HL-60 (cell line): ENCODE results near the gene EIPR1.

Experiments
- DNase-seq, 2 experiments: peaks; one replicate each; pipeline ENCODE4 v3.0.0-alpha.2; 2010 to 2020; ENCODE audit warnings: low read depth in 1 of 2, low spot score in 1 of 2
- H3K27ac ChIP-seq: fragments of 250-450 bp; sonication (Bioruptor Pico); replicated peaks from 2 replicates; pipeline ENCODE4 v1.5.1; 2020; ENCODE audit warnings: mild to moderate bottlenecking, moderate library complexity
- H3K27me3 ChIP-seq: fragments of 250-450 bp; sonication (Bioruptor Pico); 2 replicates; pipeline ENCODE4 v1.5.1; 2021; ENCODE audit warnings: mild to moderate bottlenecking, moderate library complexity; ENCODE audit not compliant: insufficient read depth, poor library complexity, severe bottlenecking
- H3K4me3 ChIP-seq: replicated peaks from 2 replicates; pipeline ENCODE4 v1.5.1; 2011; ENCODE audit warnings: mild to moderate bottlenecking, control low read depth, low read length; ENCODE audit not compliant: insufficient read depth
- GABPA ChIP-seq: IDR thresholded peaks from 2 replicates; pipeline ENCODE4 v1.6.1; 2012; ENCODE audit warnings: low read depth
- POLR2AphosphoS5 ChIP-seq: IDR thresholded peaks from 2 replicates; pipeline ENCODE4 v1.6.1; 2012; ENCODE audit warnings: low read depth
- SPI1 ChIP-seq: IDR thresholded peaks from 2 replicates; pipeline ENCODE4 v1.6.1; 2012; ENCODE audit warnings: low read depth, mild to moderate bottlenecking, borderline replicate concordance
- TF ChIP-seq, protein P1 (sequence below): IDR thresholded peaks from 2 replicates; pipeline ENCODE4 v1.6.1; 2012; ENCODE audit warnings: low read depth; ENCODE audit not compliant: insufficient replicate concordance
- TF ChIP-seq, protein P2 (sequence below): IDR thresholded peaks from one replicate; pipeline ENCODE4 v1.5.1; 2011; ENCODE audit warnings: low read length, control low read depth, inconsistent platforms; ENCODE audit not compliant: insufficient read depth

EIPR1 gene

DNA sequence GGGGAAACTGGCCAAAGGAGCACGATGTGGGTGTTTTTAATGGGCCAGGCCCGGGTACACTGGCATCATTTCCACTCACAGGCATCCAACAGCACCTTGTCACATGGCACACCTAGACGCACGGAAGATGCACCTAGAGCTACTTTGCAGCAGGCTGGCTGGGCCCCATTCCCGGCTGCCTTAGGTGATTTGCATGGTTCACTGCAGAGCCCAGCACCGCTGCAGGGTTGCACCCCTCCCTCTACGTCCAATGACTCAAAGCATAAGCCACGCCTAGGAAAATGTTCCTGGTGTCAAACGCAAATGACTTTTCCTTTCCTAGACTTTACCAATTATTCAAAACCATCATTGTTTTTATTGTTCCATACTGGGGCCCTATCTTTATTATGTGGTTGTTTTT, 222.9 kb downstream of the EIPR1 start:
- no peak for DNase-seq
- TF ChIP-seq SPI1 (no peak), GABPA (no peak), POLR2AphosphoS5 (no peak)
- TF ChIP-seq, protein P1, sequence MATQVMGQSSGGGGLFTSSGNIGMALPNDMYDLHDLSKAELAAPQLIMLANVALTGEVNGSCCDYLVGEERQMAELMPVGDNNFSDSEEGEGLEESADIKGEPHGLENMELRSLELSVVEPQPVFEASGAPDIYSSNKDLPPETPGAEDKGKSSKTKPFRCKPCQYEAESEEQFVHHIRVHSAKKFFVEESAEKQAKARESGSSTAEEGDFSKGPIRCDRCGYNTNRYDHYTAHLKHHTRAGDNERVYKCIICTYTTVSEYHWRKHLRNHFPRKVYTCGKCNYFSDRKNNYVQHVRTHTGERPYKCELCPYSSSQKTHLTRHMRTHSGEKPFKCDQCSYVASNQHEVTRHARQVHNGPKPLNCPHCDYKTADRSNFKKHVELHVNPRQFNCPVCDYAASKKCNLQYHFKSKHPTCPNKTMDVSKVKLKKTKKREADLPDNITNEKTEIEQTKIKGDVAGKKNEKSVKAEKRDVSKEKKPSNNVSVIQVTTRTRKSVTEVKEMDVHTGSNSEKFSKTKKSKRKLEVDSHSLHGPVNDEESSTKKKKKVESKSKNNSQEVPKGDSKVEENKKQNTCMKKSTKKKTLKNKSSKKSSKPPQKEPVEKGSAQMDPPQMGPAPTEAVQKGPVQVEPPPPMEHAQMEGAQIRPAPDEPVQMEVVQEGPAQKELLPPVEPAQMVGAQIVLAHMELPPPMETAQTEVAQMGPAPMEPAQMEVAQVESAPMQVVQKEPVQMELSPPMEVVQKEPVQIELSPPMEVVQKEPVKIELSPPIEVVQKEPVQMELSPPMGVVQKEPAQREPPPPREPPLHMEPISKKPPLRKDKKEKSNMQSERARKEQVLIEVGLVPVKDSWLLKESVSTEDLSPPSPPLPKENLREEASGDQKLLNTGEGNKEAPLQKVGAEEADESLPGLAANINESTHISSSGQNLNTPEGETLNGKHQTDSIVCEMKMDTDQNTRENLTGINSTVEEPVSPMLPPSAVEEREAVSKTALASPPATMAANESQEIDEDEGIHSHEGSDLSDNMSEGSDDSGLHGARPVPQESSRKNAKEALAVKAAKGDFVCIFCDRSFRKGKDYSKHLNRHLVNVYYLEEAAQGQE, result no peak
- Histone ChIP-seq H3K27ac (no peak overlapping the region), H3K4me3 (no peak overlapping the region), H3K27me3 (no peaks in the 10 kb centered on the region)

DNA sequence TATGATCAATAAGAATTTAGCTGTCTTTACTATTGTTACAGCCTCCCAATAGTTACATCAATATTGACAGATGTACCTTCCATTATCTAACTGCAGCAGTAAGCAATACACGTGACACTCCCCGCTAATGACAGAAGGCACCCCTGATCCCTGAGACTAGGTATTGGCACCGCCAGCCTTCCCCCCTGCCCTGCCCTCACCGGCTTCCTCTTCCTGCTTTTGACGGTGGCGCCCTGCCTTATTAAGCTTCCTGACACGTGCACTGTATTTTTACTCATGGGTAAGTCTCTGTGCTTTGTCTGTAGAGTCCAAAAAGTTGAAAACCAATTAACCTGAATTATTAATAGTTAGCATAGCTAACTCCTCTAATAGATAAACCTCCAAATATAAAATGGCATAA, 223.5 kb downstream of the EIPR1 start:
- TF ChIP-seq, protein P1, result no peak
- TF ChIP-seq SPI1, result no peak; the same call in 1 of the 2 replicates
- no peak for TF ChIP-seq POLR2AphosphoS5
- no peak for TF ChIP-seq GABPA
- TF ChIP-seq, protein P2, sequence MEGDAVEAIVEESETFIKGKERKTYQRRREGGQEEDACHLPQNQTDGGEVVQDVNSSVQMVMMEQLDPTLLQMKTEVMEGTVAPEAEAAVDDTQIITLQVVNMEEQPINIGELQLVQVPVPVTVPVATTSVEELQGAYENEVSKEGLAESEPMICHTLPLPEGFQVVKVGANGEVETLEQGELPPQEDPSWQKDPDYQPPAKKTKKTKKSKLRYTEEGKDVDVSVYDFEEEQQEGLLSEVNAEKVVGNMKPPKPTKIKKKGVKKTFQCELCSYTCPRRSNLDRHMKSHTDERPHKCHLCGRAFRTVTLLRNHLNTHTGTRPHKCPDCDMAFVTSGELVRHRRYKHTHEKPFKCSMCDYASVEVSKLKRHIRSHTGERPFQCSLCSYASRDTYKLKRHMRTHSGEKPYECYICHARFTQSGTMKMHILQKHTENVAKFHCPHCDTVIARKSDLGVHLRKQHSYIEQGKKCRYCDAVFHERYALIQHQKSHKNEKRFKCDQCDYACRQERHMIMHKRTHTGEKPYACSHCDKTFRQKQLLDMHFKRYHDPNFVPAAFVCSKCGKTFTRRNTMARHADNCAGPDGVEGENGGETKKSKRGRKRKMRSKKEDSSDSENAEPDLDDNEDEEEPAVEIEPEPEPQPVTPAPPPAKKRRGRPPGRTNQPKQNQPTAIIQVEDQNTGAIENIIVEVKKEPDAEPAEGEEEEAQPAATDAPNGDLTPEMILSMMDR, result no peak
- Histone ChIP-seq H3K27me3 (no peaks in the 10 kb centered on the region), H3K4me3 (no peak overlapping the region), H3K27ac (no peak overlapping the region)
- DNase-seq, result peak in 1 of 2 experiments; percentile 25

- TF ChIP-seq POLR2AphosphoS5 (no peak), SPI1 (no peak)
- TF ChIP-seq, protein P2, result no peak
- TF ChIP-seq, protein P1, result no peak
- Histone ChIP-seq H3K27ac (no peak overlapping the region), H3K27me3 (no peaks in the 10 kb centered on the region), H3K4me3 (no peak overlapping the region)
- peak in 1 of 2 experiments; percentile 14 for DNase-seq
Measured at GRCh38 chr2:3151153-3151918, 226.3 kb downstream of the EIPR1 start.
